OCI-LY1 (cell line): ENCODE data around the gene DTX3L.

Experiments
- H2AFZ ChIP-seq: fragments of 200-600 bp; sonication (generic), shearing (Covaris generic); 2 replicates; pipeline ENCODE4 v1.6.0; 2014; ENCODE audit warnings: antibody characterized with exemption, mild to moderate bottlenecking, low read length
- H3F3A ChIP-seq: fragments of 200-600 bp; sonication (generic), shearing (Covaris generic); 2 replicates; pipeline ENCODE4 v1.6.0; 2014; ENCODE audit warnings: mild to moderate bottlenecking, antibody characterized with exemption, low read length, moderate library complexity; ENCODE audit not compliant: insufficient read depth
- H3K27ac ChIP-seq: fragments of 200-600 bp; sonication (generic); 2 replicates; pipeline ENCODE4 v1.5.1; 2014; ENCODE audit warnings: low read length, mixed run types, mild to moderate bottlenecking, low read depth; ENCODE audit not compliant: poor library complexity, severe bottlenecking
- H3K27me3 ChIP-seq: fragments of 200-600 bp; sonication (generic); 2 replicates; pipeline ENCODE4 v1.6.0; 2014; ENCODE audit warnings: antibody characterized with exemption, mild to moderate bottlenecking, low read length, moderate library complexity; ENCODE audit not compliant: insufficient read depth
- H3K36me3 ChIP-seq: fragments of 200-600 bp; sonication (generic); 2 replicates; pipeline ENCODE4 v1.6.1; 2014; ENCODE audit warnings: mild to moderate bottlenecking, antibody characterized with exemption, low read length, moderate library complexity, mixed read lengths; ENCODE audit not compliant: insufficient read depth
- H3K4me1 ChIP-seq: fragments of 200-600 bp; sonication (generic); 2 replicates; pipeline ENCODE4 v1.5.1; 2014; ENCODE audit warnings: mild to moderate bottlenecking, low read length, moderate library complexity; ENCODE audit not compliant: insufficient read depth, severe bottlenecking
- H3K4me2 ChIP-seq: fragments of 200-600 bp; sonication (generic), shearing (Covaris generic); 2 replicates; pipeline ENCODE4 v1.6.1; 2014; ENCODE audit warnings: low read length
- H3K4me3 ChIP-seq: fragments of 200-600 bp; sonication (generic); 2 replicates; pipeline ENCODE4 v1.5.1; 2014; ENCODE audit warnings: low read length, low read depth, mild to moderate bottlenecking, mixed read lengths; ENCODE audit not compliant: poor library complexity, severe bottlenecking
- H3K79me2 ChIP-seq: fragments of 200-600 bp; shearing (Covaris generic); 2 replicates; pipeline ENCODE4 v1.6.1; 2016; ENCODE audit warnings: mixed run types, low read length, mixed read lengths; ENCODE audit not compliant: insufficient read depth
- H3K9ac ChIP-seq: fragments of 200-600 bp; sonication (generic), shearing (Covaris generic); 2 replicates; pipeline ENCODE4 v1.6.1; 2014; ENCODE audit warnings: mild to moderate bottlenecking, low read length, mixed read lengths
- H3K9me2 ChIP-seq: fragments of 200-600 bp; sonication (generic), shearing (Covaris generic); 2 replicates; pipeline ENCODE4 v1.6.1; 2014; ENCODE audit warnings: low read depth, mild to moderate bottlenecking, low read length, mixed read lengths
- H3K9me3 ChIP-seq: fragments of 200-600 bp; shearing (Covaris generic); 2 replicates; pipeline ENCODE4 v1.6.1; 2014; ENCODE audit warnings: low read length, mixed read lengths
- H4K20me1 ChIP-seq: fragments of 200-600 bp; sonication (generic), shearing (Covaris generic); 2 replicates; pipeline ENCODE4 v1.6.0; 2016; ENCODE audit warnings: mild to moderate bottlenecking, low read length; ENCODE audit not compliant: insufficient read depth
- EZH2 ChIP-seq: fragments of 200-600 bp; sonication (generic), shearing (Covaris generic); IDR thresholded peaks from 2 replicates; pipeline ENCODE4 v1.8.0; 2017; ENCODE audit warnings: borderline replicate concordance, mixed run types, mild to moderate bottlenecking, antibody characterized with exemption, low read length, moderate library complexity, mixed read lengths
- TF ChIP-seq, protein P1 (sequence below): fragments of 200-600 bp; sonication (generic), shearing (Covaris generic); IDR thresholded peaks from 2 replicates; pipeline ENCODE4 v1.5.1; 2017; ENCODE audit warnings: mild to moderate bottlenecking, antibody characterized with exemption, low read length, moderate library complexity, mixed read lengths

DTX3L gene

GRCh38 chr3:122612696-122613095 is 48.6 kb downstream of the DTX3L start:
- Histone ChIP-seq H3K27me3 (no peaks in the 10 kb centered on the region), H3K9me3 (no peaks in the 10 kb centered on the region), H3K9me2 (no peaks in the 10 kb centered on the region), H3K9ac (no peak overlapping the region), H3K4me2 (no peak overlapping the region), H2AFZ (no peak overlapping the region), H3K4me1 (peaks cover 37% of the 10 kb centered on the region), H3K36me3 (no peaks in the 10 kb centered on the region), H3K79me2 (no peaks in the 10 kb centered on the region), H3K27ac (peak overlapping the region; percentile 41), H3K4me3 (no peak overlapping the region), H4K20me1 (no peaks in the 10 kb centered on the region), H3F3A (peaks cover 7% of the 10 kb centered on the region; the same call in 1 of the 2 replicates)
- TF ChIP-seq, protein P1, sequence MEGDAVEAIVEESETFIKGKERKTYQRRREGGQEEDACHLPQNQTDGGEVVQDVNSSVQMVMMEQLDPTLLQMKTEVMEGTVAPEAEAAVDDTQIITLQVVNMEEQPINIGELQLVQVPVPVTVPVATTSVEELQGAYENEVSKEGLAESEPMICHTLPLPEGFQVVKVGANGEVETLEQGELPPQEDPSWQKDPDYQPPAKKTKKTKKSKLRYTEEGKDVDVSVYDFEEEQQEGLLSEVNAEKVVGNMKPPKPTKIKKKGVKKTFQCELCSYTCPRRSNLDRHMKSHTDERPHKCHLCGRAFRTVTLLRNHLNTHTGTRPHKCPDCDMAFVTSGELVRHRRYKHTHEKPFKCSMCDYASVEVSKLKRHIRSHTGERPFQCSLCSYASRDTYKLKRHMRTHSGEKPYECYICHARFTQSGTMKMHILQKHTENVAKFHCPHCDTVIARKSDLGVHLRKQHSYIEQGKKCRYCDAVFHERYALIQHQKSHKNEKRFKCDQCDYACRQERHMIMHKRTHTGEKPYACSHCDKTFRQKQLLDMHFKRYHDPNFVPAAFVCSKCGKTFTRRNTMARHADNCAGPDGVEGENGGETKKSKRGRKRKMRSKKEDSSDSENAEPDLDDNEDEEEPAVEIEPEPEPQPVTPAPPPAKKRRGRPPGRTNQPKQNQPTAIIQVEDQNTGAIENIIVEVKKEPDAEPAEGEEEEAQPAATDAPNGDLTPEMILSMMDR: no peak
- TF ChIP-seq EZH2: no peak

- no peak for TF ChIP-seq EZH2
- TF ChIP-seq, protein P1: no peak
- Histone ChIP-seq H3K79me2 (no peaks in the 10 kb centered on the region), H3K27me3 (no peaks in the 10 kb centered on the region), H4K20me1 (no peaks in the 10 kb centered on the region), H3K36me3 (no peaks in the 10 kb centered on the region), H3K4me3 (no peak overlapping the region), H3K9ac (no peak overlapping the region), H2AFZ (no peak overlapping the region), H3K4me1 (peaks cover 57% of the 10 kb centered on the region), H3K4me2 (no peak overlapping the region), H3K9me2 (no peaks in the 10 kb centered on the region), H3K9me3 (no peaks in the 10 kb centered on the region), H3K27ac (peak overlapping the region; percentile 21), H3F3A (peaks cover 7% of the 10 kb centered on the region; the same call in 1 of the 2 replicates)
These were observed 51.2 kb downstream of the DTX3L start for GRCh38 chr3:122615303-122615702.

DNA sequence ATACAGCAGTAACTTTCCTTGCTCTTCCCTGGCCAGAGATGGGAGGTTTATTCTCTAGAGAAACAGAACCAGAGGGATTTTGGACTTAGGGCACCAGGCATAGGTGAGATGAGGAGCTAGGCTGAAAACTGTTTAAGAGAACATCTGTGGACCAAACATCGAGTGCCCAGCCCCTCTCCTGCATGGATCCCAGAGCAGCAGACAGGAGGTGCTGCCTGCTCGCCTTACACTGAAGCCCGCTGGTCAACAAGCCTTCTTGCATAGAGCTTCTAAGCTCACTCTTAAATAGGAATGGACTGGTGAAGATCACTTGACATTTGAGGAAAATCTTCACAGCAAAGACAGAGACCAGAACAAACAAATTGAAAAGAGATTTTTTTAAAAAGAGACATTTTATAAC is 54.5 kb downstream of the DTX3L start:
- no peak overlapping the region for H3K4me2 ChIP-seq

More for the DNA sequence above, 54.5 kb downstream of the DTX3L start:
- peaks cover 7% of the 10 kb centered on the region; the same call in 1 of the 2 replicates for H3F3A ChIP-seq
- no peaks in the 10 kb centered on the region for H3K79me2 ChIP-seq
- no peak overlapping the region for H2AFZ ChIP-seq
- H4K20me1 ChIP-seq: no peaks in the 10 kb centered on the region
- H3K27me3 ChIP-seq: no peaks in the 10 kb centered on the region
- peaks cover 70% of the 10 kb centered on the region for H3K4me1 ChIP-seq
- no peaks in the 10 kb centered on the region for H3K36me3 ChIP-seq
- no peak overlapping the region for H3K4me3 ChIP-seq
- TF ChIP-seq, protein P1: no peak
- no peak for TF ChIP-seq EZH2
- no peaks in the 10 kb centered on the region for H3K9me3 ChIP-seq
- H3K9ac ChIP-seq: 0 out of 2 replicates have a peak overlapping the region, but pooled peaks have one; percentile 11
- no peaks in the 10 kb centered on the region for H3K9me2 ChIP-seq
- H3K27ac ChIP-seq: peak overlapping the region; percentile 94
